Caki2 (cell line): ENCODE results near the gene ZNF488. TPM values are rescaled to one million over a fixed set of nuclear protein-coding genes. Genes with fewer than 3 reads are reported as not detected.
"Not testable (repeated sequence)": the region's sequence is repeated elsewhere in the genome, so short reads cannot be mapped to it uniquely, and the experiment has no call there.

Experiments used
- DNase-seq: peaks from one replicate; pipeline ENCODE4 v3.0.0-alpha.2; 2015; ENCODE audit warnings: low read depth
- in situ Hi-C: cut with HindIII; loops from 2 replicates; pipeline ENCODE4 v1.10.0; 2016; ENCODE audit warnings: low sequenced_read_pairs, low pct_unique_long_range_greater_than_20kb, mixed read lengths
- total RNA-seq: library from RNA; depleted of rRNA; stranded (reverse); fragments of >200 nt; shearing (Covaris generic); gene quantifications from 2 replicates; pipeline ENCODE4 v1.2.3, GENCODE V29; 2014; ENCODE audit warnings: low replicate concordance; rRNA removed

Gene ZNF488
- 0.41 TPM in 1 of 2 replicates, not detected in the other for total RNA-seq

GRCh38 chr10:47384148-47384921 lies at the start of gene ZNF488:
TSS of gene ZNF488 (minus strand) at chr10:47384293. CDS start at chr10:47368829, 15,464 bp downstream.
- in situ Hi-C loops = no loop called here

GRCh38 chr10:47425813-47426419 lies 41.8 kb upstream of the ZNF488 start:
- in situ Hi-C loops = no loop called here
- DNase-seq = no peak

More at GRCh38 chr10:47384148-47384921, at the start of gene ZNF488:
- DNase-seq = peak; percentile 93

GRCh38 chr10:47424231-47424630 lies 40.1 kb upstream of the ZNF488 start:
- DNase-seq = no peak
- in situ Hi-C loops = no loop called here

- DNase-seq = peak; percentile 73
- in situ Hi-C loops = no loop called here
These were observed 39.4 kb upstream of the ZNF488 start for GRCh38 chr10:47423476-47423875.

- in situ Hi-C loops = no loop called here
These were observed 37.2 kb upstream of the ZNF488 start for GRCh38 chr10:47421057-47421952.

GRCh38 chr10:47420305-47421056 lies 36.4 kb upstream of the ZNF488 start:
- in situ Hi-C loops = no loop called here
- DNase-seq = no peak

More at GRCh38 chr10:47421057-47421952, 37.2 kb upstream of the ZNF488 start:
- DNase-seq = no peak

- in situ Hi-C loops = no loop called here
These were observed 35.3 kb upstream of the ZNF488 start for GRCh38 chr10:47419421-47419820.

GRCh38 chr10:47418966-47419365 lies 34.9 kb upstream of the ZNF488 start:
- in situ Hi-C loops = no loop called here
- DNase-seq = no peak

More at GRCh38 chr10:47419421-47419820, 35.3 kb upstream of the ZNF488 start:
- DNase-seq = no peak

GRCh38 chr10:47418321-47418720 lies 34.2 kb upstream of the ZNF488 start:
- in situ Hi-C loops = no loop called here
- no peak for DNase-seq

- in situ Hi-C loops = not testable (repeated sequence)
These were observed 32.5 kb upstream of the ZNF488 start for GRCh38 chr10:47416305-47417218.

GRCh38 chr10:47415520-47416304 lies 31.6 kb upstream of the ZNF488 start:
- in situ Hi-C loops = no loop called here
- no peak for DNase-seq

More at GRCh38 chr10:47416305-47417218, 32.5 kb upstream of the ZNF488 start:
- DNase-seq = not testable (repeated sequence)

- in situ Hi-C loops = no loop called here
- DNase-seq = no peak
These were observed 30.8 kb upstream of the ZNF488 start for GRCh38 chr10:47414752-47415519.

- no peak for DNase-seq
- in situ Hi-C loops = no loop called here
These were observed 30.1 kb upstream of the ZNF488 start for GRCh38 chr10:47414227-47414592.

GRCh38 chr10:47413531-47414226 lies 29.6 kb upstream of the ZNF488 start:
- no peak for DNase-seq
- in situ Hi-C loops = no loop called here

- in situ Hi-C loops = no loop called here
- peak; percentile 30 for DNase-seq
These were observed 28.8 kb upstream of the ZNF488 start for GRCh38 chr10:47412869-47413268.
